Central memory CD8-positive, alpha-beta T cell (primary cell): Measurements from ENCODE around the gene PHKB.
A peak's percentile ranks its signal among the peaks of the same experiment; 100 is the strongest.
"Not testable (repeated sequence)": the region's sequence is repeated elsewhere in the genome, so short reads cannot be mapped to it uniquely, and the experiment has no call there.

ENCODE experiments used
- ATAC-seq: fragments of 150-1000 bp; cut with Tn5 transposase; replicated peaks from 2 replicates; pipeline ENCODE4 v1.10.0; 2022; ENCODE audit warnings: mild to moderate bottlenecking, moderate FRiP score, moderate number of reproducible peaks; ENCODE audit not compliant: poor library complexity, severe bottlenecking; ENCODE audit errors: extremely low read depth
- DNase-seq, 2 donors: peaks; one replicate each; pipeline ENCODE4 v3.0.0; 2021; ENCODE audit warnings: low spot score in 2 of 2
- H3K27ac Mint-ChIP-seq: one replicate; pipeline ENCODE4 v1.8.0; 2022; ENCODE audit warnings: low read depth, mild to moderate bottlenecking, moderate library complexity, mixed read lengths
- H3K27me3 Mint-ChIP-seq: one replicate; pipeline ENCODE4 v1.8.0; 2022; ENCODE audit warnings: mixed read lengths
- H3K36me3 Mint-ChIP-seq: one replicate; pipeline ENCODE4 v1.8.0; 2022; ENCODE audit warnings: mild to moderate bottlenecking, moderate library complexity, mixed read lengths; ENCODE audit not compliant: insufficient read depth
- H3K4me1 Mint-ChIP-seq: one replicate; pipeline ENCODE4 v1.8.0; 2022; ENCODE audit warnings: mixed read lengths
- H3K4me3 Mint-ChIP-seq: one replicate; pipeline ENCODE4 v1.8.0; 2022; ENCODE audit warnings: mild to moderate bottlenecking, moderate library complexity, mixed read lengths
- H3K9me3 Mint-ChIP-seq: one replicate; pipeline ENCODE4 v1.8.0; 2022; ENCODE audit warnings: mixed read lengths

Gene PHKB

DNA sequence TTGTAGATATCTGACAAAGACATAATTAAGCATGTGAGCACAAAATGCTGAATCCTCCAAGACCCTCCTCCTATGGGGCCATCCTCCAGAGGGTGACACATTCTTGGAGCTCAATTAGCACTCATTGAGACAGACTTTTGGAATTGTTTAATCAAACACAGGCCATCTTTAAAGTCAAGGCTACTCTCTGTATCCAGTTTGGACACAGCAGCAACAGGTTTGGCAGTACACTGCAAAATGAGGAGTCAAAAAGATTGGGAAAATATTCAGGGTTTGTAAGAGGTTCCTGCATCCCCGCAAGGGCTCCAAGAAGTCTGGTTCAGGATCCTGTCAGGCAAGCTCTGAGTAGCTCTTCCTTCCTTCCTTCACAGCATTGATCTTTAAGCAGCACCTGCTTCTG lies 1.5 kb upstream of the PHKB start:
- Mint-ChIP-seq H3K27ac (peak overlapping the region; percentile 97), H3K9me3 (no peaks in the 10 kb centered on the region), H3K4me3 (peak overlapping the region; percentile 86), H3K4me1 (peaks cover 50% of the 10 kb centered on the region), H3K36me3 (peaks cover 38% of the 10 kb centered on the region), H3K27me3 (no peaks in the 10 kb centered on the region)
- ATAC-seq (no peak), DNase-seq (no peak)

DNA sequence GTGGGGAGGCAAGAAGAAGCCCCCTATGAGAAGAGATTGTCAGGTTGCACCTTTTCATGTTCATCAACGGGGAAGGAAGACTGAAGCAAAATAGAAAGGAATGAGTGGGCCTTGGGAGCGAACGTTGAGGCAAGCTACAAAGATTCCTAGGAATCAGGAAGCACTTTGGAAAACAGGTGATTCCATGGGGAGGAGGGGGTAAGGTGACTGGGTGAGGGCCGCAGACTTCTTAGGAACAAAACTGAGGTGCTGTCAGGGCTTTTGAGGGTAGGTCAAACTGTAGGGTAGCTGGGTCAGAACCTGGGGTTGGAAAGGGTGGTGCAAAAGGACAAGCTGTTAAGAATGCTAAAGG lies 796 bp upstream of the PHKB start:
- H3K36me3 Mint-ChIP-seq: peaks cover 35% of the 10 kb centered on the region
- no peak for ATAC-seq
- H3K4me3 Mint-ChIP-seq: peak overlapping the region; percentile 86
- H3K27ac Mint-ChIP-seq: peak overlapping the region; percentile 97
- H3K9me3 Mint-ChIP-seq: no peaks in the 10 kb centered on the region
- no peaks in the 10 kb centered on the region for H3K27me3 Mint-ChIP-seq
- DNase-seq: peak in 1 of 2 donors; percentile 15
- H3K4me1 Mint-ChIP-seq: peaks cover 47% of the 10 kb centered on the region

DNA sequence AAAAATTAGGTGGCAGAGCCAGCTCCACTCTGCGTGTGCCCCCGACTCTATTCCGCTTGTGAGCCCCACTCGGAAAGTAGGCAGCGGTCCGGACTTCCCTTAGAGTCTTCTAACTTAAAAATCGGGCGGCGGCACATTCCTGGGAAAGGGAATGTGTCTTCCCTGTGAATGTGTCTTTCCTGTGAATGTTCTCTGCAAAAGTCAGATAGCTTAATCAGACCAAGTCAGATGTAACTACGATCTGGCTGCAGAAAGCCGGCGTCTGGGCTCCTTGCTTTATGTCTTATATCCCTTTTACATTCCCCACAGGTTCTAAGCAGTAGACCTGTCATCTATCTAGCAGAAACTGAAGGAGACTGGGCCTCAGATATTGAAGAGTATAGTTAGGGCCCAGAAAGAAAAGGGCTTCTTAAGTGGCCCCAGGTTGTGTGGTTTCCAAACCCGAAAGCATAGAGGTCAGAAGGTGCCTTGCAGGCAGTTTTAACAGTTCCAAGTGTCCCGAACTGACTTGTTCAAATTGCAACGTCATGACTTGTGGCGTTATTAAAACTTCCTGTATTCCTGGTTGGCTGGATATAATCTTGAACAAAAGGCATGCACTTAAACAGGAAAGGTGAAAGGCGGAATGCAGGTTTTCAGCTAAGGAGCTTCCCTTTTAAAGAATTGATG lies 601 bp downstream of the PHKB start:
- peak overlapping the region; percentile 86 for H3K4me3 Mint-ChIP-seq
- peaks cover 27% of the 10 kb centered on the region for H3K36me3 Mint-ChIP-seq
- ATAC-seq (peak; percentile 10), DNase-seq (no peak)
- H3K27me3 Mint-ChIP-seq: no peaks in the 10 kb centered on the region
- H3K4me1 Mint-ChIP-seq: peaks cover 48% of the 10 kb centered on the region
- H3K27ac Mint-ChIP-seq: peak overlapping the region; percentile 97
- no peaks in the 10 kb centered on the region for H3K9me3 Mint-ChIP-seq

DNA sequence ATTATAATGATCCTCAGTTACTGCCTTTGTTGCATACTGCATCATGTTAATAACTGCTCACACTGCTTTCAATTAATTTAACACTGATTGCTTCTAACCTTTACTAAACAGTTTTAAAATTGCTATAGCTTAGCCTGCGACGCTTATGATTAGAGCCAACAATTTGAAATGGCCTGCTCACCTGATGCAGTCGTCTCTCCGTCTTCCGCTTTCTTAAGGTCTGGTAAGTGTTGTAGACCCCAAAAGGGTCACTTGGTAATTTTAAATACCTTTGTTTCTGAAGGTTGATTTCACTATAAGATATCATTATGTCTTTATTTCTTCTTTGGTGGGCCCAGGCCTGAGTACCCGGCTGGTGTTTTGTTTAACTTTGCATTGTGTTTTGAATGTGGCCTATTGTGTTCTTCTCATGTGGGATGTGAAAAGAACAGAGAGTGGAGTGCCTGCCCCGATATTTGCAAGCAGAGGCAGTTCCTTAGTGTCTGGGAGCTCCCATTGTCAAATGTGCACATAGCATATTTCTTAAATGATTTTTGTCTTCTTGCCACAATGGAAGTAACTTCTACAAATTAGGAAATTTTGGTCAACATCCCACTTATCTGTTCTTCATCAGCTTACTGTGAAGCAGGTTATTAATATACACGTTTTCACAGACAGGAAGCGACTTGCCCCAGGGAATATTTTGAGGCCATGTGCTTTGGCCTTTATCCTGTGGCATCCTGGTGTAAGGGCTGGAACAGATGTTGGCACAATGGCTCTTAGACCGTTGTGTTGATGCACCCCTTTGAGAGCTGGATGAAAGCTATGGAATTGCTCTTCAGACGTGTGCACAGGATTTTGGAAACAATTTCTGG lies 2.9 kb downstream of the PHKB start:
- DNase-seq (no peak), ATAC-seq (no peak)
- Mint-ChIP-seq H3K27me3 (no peaks in the 10 kb centered on the region), H3K4me1 (peaks cover 47% of the 10 kb centered on the region), H3K27ac (no peak overlapping the region), H3K4me3 (no peak overlapping the region), H3K9me3 (no peaks in the 10 kb centered on the region), H3K36me3 (peaks cover 18% of the 10 kb centered on the region)

DNA sequence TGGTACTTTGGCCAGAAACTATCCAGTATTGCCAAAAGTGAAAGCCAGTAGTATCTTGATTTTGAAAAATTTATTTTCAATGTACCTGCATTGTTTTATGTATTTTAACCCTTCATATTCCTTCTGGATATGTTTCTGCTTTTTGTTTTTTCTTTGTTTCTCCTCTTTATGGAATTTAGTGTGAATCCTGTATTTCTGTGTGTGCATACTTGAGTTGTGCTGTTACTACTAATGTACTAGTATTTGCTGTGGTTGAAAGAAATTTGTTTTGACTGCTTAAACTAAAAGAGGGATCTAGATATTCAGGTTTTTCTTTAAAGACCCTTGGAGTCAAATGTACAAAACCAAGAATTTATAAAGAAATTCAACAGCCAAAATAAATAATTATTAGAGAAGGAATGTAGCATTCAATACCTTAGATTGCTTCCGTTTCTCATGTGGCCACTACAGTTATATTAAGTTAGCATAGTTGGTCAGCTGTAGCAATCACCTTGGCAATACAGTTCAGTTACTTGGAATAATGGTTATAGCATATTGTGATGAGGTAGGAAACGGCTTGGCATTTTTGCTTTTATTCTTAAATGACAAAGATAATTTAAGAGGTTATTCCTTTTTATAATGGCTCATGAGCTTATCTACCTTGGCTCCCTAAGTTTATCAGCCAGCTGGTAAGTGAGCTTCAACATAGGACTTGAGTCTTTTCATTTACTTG lies 4.9 kb downstream of the PHKB start:
- no peak for ATAC-seq
- Mint-ChIP-seq H3K36me3 (peaks cover 13% of the 10 kb centered on the region), H3K27ac (no peak overlapping the region), H3K9me3 (no peaks in the 10 kb centered on the region), H3K4me3 (no peak overlapping the region), H3K4me1 (peaks cover 50% of the 10 kb centered on the region), H3K27me3 (no peaks in the 10 kb centered on the region)
- DNase-seq: no peak

DNA sequence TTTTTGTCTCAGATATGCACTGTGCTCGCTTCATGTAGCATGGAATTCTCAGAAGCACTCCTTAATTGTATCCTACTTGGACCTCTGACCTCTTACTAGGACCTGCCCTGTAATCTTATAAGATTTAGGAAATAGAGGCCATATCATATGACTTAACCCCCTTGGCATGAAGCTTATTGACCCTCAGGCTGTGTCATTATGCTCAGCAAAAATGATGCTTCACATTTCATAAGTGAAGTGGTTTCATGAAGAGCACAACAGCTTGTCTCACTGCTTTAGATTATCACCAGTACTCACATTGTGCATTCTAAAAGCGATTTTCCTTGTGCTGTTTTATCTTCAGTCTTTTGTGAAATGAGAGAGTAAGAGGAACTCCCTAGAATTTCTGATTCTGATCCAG lies 6.4 kb downstream of the PHKB start:
- H3K27ac Mint-ChIP-seq: no peak overlapping the region
- H3K36me3 Mint-ChIP-seq: peaks cover 6% of the 10 kb centered on the region

DNA sequence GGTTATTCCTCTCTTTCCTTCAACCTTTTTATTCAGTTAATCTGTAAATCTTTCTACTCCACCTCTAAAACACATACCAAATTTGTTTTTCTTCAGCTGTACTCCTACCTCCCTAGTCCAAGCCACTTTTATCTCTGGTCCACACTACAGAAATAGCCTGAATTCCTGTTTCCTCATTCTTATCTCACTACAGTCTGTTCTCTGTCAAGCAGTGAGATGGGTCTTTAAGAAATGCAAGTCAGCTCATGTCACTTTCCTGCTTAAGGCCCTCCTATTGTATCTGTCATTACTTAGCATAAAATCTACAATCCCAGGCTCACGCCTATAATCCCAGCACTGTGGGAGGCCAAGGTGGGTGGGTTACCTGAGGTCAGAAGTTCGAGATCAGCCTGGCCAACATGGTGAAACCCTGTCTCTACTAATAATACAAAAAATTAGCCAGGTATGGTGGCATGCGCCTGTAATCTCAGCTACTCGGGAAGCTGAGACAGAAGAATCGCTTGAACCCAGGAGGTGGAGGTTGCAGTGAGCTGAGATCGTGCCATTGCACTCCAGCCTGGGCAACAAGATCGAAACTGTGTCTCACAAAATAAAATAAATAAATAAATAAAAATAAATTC lies 7.0 kb downstream of the PHKB start:
- H3K27me3 Mint-ChIP-seq, ATAC-seq, H3K4me3 Mint-ChIP-seq, DNase-seq, H3K9me3 Mint-ChIP-seq, H3K36me3 Mint-ChIP-seq, H3K27ac Mint-ChIP-seq: not testable (repeated sequence)
- peaks cover 45% of the 10 kb centered on the region for H3K4me1 Mint-ChIP-seq

More for the DNA sequence above, 6.4 kb downstream of the PHKB start:
- Mint-ChIP-seq H3K4me1 (peaks cover 45% of the 10 kb centered on the region), H3K9me3 (no peaks in the 10 kb centered on the region), H3K27me3 (no peaks in the 10 kb centered on the region), H3K4me3 (no peak overlapping the region)
- ATAC-seq (no peak), DNase-seq (no peak)

DNA sequence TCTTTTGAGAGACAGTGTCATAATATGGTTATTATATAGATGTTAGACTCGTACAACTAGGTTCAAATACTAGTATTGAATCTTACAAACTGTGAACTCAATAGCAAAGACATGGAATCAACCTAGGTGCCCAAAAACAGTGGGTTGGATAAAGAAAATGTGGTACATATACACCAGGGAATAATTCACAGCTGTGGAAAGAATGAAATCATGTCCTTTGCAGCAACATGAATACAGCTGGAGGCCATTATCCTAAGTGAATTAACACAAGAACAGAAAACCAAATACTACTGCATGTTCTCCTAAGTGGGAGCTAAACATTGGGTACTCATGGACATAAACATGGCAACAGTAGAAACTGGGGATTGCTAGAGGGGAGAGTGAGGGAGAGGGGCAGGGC lies 8.1 kb downstream of the PHKB start:
- Mint-ChIP-seq H3K36me3 (peaks cover 8% of the 10 kb centered on the region), H3K27ac (peak overlapping the region; percentile 54), H3K4me3 (no peak overlapping the region), H3K27me3 (no peaks in the 10 kb centered on the region), H3K9me3 (no peaks in the 10 kb centered on the region), H3K4me1 (peaks cover 38% of the 10 kb centered on the region)
- no peak for ATAC-seq
- DNase-seq: no peak

DNA sequence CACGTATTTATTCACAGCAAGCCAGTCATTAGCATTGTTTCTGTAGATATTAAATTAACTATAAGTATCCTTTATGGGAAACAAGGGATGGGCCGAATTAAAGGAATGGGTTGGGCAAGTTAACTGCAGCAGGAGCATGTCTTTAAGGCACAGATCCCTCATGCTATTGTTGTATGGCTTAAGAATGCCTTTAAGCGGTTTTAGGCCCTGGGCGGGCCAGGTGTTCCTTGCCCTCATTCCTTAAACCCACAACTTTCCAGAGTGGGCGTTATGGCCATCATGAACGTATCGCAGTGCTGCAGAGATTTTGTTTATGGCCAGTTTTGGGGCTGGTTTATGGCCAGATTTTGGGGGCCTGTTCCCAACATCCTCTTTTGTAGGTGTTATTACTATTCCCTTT lies 9.1 kb downstream of the PHKB start:
- peaks cover 7% of the 10 kb centered on the region for H3K36me3 Mint-ChIP-seq
- no peak for DNase-seq

DNA sequence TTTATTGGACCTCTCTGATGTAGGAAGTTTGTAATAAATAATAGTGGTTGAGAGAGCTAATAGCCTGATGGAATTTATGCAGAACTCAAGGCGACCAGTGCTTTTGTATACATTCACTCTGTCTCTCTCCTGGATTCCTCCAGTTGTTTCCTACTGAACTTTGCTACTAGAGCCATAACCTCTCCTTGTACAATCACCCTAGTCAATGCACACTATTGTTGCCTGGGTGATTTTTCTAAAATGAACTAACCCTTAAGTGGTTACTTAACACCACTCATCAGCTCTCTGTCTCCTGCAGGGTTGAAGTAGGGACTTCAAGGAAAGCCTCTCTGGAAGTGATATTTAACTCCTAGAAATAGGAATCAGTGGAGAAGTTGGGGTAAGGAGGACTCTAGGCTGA lies 9.7 kb downstream of the PHKB start:
- ATAC-seq: no peak

More for the DNA sequence above, 9.1 kb downstream of the PHKB start:
- no peaks in the 10 kb centered on the region for H3K9me3 Mint-ChIP-seq
- H3K4me1 Mint-ChIP-seq: peaks cover 37% of the 10 kb centered on the region
- no peaks in the 10 kb centered on the region for H3K27me3 Mint-ChIP-seq
- H3K27ac Mint-ChIP-seq: no peak overlapping the region
- no peak overlapping the region for H3K4me3 Mint-ChIP-seq
- ATAC-seq: no peak

DNA sequence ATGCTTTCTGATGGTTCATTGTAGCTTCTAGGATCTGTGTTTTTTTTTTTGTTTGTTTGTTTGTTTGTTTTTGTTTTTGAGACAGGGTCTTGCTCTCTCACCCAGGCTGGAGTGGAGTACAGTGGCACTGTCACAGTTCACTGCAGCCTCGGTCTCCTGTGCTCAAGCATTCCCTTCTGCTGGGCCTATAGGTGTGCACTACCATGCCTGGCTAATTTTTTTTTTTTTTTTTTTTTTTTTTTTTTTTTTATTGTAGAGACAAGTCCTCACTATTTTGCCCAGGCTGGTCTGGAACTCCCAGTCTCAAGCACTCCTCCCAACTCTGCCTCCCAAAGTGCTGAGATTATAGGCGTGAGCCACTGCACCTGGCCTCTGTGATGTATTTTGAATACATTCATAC lies 11.9 kb downstream of the PHKB start:
- not testable (repeated sequence) for H3K4me3 Mint-ChIP-seq, ATAC-seq, H3K9me3 Mint-ChIP-seq

More for the DNA sequence above, 9.7 kb downstream of the PHKB start:
- Mint-ChIP-seq H3K36me3 (peaks cover 6% of the 10 kb centered on the region), H3K27me3 (no peaks in the 10 kb centered on the region), H3K4me3 (no peak overlapping the region), H3K4me1 (peaks cover 31% of the 10 kb centered on the region), H3K9me3 (no peaks in the 10 kb centered on the region), H3K27ac (no peak overlapping the region)
- no peak for DNase-seq

DNA sequence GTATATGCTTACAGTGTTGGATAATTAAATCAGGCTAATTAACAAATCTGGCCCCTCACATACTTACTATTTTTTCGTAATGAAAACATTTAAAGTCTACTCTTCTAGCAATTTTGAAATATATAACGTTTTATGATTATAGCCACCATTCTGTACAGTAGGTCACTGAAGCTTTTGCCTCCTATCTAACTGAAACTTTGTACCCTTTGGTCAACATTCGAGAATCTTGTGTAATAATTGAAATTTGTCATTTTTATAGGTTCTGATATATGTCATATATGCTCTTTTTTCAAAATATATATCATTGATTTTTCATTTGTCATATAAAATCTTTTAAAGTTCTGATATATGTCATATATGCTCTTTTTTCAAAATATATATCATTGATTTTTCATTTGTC lies 12.7 kb downstream of the PHKB start:
- Mint-ChIP-seq H3K9me3 (no peaks in the 10 kb centered on the region), H3K4me1 (peaks cover 26% of the 10 kb centered on the region), H3K27ac (no peak overlapping the region), H3K36me3 (peaks cover 4% of the 10 kb centered on the region), H3K4me3 (no peak overlapping the region), H3K27me3 (no peaks in the 10 kb centered on the region)
- DNase-seq (no peak), ATAC-seq (no peak)

More for the DNA sequence above, 11.9 kb downstream of the PHKB start:
- H3K4me1 Mint-ChIP-seq: peaks cover 30% of the 10 kb centered on the region
- H3K36me3 Mint-ChIP-seq, H3K27me3 Mint-ChIP-seq, H3K27ac Mint-ChIP-seq, DNase-seq: not testable (repeated sequence)
